ENCODE data around the gene MEX3C.

MEX3C gene

DNA sequence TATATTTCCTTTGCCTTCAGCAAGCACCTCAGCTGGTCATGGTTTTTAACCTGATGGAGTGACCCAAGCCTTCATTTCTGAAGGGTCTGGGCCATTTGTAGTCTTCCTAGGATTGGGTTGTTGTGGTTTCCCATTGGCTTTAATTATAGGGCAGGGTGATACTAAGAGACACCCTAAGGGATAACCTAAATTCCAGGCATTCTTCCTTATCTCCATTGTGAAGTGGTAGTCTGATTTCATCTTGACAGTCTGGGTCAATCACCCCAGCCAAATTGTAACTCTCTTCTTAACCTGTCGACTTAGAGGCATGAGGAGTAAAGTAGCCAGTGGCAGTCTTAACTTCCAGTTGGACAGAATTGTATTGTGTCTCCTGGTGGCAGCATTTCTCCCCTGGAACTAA, 30.2 kb upstream of the MEX3C start:
- TF ChIP-seq, protein P1, sequence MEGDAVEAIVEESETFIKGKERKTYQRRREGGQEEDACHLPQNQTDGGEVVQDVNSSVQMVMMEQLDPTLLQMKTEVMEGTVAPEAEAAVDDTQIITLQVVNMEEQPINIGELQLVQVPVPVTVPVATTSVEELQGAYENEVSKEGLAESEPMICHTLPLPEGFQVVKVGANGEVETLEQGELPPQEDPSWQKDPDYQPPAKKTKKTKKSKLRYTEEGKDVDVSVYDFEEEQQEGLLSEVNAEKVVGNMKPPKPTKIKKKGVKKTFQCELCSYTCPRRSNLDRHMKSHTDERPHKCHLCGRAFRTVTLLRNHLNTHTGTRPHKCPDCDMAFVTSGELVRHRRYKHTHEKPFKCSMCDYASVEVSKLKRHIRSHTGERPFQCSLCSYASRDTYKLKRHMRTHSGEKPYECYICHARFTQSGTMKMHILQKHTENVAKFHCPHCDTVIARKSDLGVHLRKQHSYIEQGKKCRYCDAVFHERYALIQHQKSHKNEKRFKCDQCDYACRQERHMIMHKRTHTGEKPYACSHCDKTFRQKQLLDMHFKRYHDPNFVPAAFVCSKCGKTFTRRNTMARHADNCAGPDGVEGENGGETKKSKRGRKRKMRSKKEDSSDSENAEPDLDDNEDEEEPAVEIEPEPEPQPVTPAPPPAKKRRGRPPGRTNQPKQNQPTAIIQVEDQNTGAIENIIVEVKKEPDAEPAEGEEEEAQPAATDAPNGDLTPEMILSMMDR (conservative IDR thresholded peaks at IDR 0.05): no peak
- TF ChIP-seq ZFX (IDR thresholded peaks at IDR 0.05): no peak

DNA sequence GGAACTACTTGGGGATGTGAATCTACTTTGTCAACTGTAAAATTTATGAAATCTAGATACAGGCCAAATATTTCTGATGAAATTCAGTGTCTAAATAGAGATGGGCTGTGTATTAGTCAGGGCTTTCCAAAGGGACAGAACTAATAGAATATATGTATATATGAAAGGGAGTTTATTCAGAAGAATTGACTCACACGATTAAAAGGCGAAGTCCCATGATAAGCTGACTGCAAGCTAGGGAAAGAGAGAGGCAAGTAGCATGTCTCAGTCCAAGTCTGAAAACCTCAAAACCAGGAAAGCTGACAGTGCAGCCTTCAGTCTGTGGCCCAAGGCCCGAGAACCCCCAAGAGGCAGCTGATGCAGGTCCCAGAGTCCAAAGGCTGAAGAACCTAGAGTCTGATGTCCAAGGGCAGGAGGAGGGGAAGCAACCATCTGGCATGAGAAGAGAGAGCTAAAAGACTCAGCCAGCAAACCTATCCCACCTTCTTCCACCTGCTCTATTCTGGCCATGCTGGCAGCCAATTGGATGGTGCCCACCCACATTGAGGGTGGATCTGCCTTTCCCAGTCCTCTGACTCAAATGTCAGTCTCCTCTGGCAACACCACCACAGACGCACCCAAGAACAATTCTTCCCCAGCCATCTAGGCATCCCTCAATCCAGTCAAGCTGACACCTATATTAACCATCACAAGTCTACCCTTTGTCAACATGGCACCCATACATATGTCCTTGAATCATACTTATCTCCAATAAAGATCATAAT, 29.3 kb upstream of the MEX3C start:
- no peak for TF ChIP-seq ZFX (IDR thresholded peaks at IDR 0.05)
- TF ChIP-seq, protein P1 (conservative IDR thresholded peaks at IDR 0.05): no peak

More for the DNA sequence above, 30.2 kb upstream of the MEX3C start:
- H3K27ac ChIP-seq: no peak overlapping the region

DNA sequence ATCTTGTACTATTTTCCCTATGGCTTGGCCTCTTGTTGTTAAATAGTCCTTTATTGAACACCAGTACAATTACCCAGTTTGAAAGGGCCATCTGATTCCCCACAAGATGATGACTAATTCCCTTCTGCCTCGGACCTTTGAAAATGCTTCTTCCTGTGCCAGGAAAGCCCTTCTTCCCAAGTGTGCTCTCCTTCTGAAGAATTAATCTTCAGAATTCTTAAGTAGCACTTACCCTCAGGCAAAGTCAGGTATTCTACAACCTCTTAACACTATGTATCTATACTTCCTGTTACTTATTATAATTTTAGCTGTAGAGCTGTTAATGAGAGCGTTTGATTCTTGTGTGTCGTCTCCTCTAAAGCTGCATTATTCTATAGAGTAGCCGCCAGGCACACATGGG, 28.6 kb upstream of the MEX3C start:
- TF ChIP-seq ZFX (IDR thresholded peaks at IDR 0.05): no peak
- TF ChIP-seq, protein P1 (conservative IDR thresholded peaks at IDR 0.05): no peak
- no peak overlapping the region for H3K27ac ChIP-seq

More for the DNA sequence above, 29.3 kb upstream of the MEX3C start:
- no peak overlapping the region for H3K27ac ChIP-seq

DNA sequence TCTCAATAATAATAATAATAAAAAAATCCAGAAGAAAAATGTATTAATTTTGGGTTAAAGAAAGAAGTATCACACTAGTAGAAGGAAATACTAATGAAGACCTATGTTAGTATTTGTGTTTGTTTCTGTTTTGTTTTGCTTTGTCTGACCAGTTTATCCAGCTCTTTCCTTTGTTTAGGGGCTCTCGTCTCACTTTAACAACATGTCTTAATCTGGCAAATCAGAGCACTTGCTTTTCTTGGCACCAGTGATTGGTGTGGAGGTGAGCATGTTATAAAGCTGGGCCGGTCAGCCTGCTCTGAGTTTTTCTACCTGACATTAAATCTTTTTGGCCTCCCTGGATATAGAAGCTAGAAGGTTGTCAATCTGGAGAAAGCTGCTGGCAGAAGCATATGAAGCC, 15.1 kb upstream of the MEX3C start:
- H3K27ac ChIP-seq: no peak overlapping the region
- TF ChIP-seq, protein P1 (conservative IDR thresholded peaks at IDR 0.05): no peak
- TF ChIP-seq ZFX (IDR thresholded peaks at IDR 0.05): no peak

DNA sequence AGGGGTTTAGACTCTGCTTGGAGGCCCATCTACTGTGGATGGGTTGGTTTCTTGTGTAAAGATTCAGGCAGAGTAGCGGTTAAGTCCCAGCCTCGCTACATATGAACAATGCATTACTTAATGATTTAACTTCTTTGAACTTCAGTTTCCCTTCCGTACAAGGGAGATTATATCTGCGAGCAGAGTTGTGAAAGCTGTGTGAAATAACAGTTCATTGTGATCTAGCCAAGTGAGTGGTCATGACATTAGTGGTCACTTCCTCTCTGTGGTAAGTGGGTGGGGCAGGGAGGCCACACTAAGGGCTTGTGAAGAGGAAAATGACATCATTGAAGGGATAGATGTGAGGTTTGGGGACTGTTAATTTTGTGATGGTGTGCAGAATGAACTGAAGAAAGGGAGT, 14.1 kb upstream of the MEX3C start:
- TF ChIP-seq, protein P1 (conservative IDR thresholded peaks at IDR 0.05): no peak
- no peak for TF ChIP-seq ZFX (IDR thresholded peaks at IDR 0.05)
- no peak overlapping the region for H3K27ac ChIP-seq

DNA sequence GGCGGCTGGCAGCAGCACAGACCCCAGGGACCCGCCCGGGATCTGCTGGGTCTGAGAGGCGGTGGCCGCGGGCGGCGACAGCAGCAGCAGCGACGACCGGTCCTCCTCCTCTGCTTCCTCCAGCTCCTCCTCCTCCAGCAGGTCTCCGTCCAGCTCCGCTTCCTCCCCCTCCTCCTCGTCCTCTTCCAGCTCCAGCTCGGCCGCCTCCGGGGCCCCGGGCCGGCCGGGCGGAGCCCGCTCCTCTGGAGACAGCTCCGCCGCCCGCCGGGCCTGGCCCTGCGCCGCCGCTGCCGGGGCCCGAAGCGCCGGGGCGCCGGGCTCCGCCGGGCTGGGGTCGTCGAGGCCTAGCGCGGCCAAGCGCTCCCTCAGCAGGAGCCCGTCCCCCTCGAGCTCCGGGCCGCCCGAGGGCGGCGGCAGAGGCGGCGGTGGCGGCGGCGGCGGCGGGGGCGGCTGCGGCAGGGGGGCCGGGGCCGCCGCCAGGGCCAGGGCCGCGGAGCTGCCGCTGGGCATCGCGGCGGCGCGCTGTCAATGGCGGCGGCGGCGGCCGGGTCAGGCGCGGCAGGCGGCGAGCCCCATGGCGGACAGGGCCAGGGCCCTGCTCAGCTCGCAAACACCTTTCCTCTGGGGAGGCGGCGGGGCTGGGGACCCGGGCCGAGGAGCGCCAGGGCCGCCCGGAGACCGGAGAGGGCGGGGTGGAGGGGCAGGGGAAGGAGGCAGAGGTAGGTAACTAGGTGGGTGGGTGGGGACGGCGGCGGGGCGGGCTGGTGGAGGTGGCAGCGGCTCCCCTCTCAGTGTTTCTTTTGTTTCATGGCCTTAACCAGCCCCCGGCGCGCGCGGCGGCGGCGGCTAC, 445 bp downstream of the MEX3C start:
- TF ChIP-seq, protein P1 (conservative IDR thresholded peaks at IDR 0.05): no peak
- TF ChIP-seq ZFX (IDR thresholded peaks at IDR 0.05): peak; percentile 74
- peak overlapping the region; percentile 82 for H3K27ac ChIP-seq
